ENCODE results near the gene CLEC14A.

CLEC14A gene

GRCh38 chr14:38238332-38238731, 17.6 kb downstream of the CLEC14A start:
- no peaks in the 10 kb centered on the region for H3K4me1 ChIP-seq (ENCODE audit: control insufficient read depth, insufficient read depth, low read length)
- no peaks in the 10 kb centered on the region for H3K36me3 ChIP-seq (ENCODE audit: control insufficient read depth, insufficient read depth, low read length)
- H3K27ac ChIP-seq (ENCODE audit: low read depth, low read length) = no peak overlapping the region
- H3K27me3 ChIP-seq (ENCODE audit: control insufficient read depth, insufficient read depth, low read length) = no peaks in the 10 kb centered on the region
- no peak overlapping the region for H3K9ac ChIP-seq (ENCODE audit: low read length)
- H3K4me3 ChIP-seq (ENCODE audit: low read length) = no peak overlapping the region

DNA sequence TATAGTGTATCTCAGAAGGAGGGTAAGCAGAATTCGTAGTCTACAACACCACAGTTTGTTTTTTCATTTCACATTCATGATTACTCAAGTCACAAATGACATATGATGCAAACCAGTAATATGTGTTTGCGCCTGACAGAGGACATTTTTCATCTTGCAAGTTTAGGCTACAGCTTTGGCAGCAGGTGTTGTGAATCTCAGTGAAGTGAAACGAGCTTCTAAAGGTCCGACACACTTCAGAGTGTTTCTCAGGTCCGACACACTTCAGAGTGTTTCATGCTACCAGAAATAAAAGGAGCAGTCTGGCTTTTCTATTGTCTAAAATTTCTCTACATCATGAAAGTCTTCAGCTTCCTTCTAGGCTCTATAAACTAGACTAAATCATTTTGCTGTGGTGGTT, 22.7 kb downstream of the CLEC14A start:
- Histone ChIP-seq H3K27me3 (ENCODE audit: control insufficient read depth, insufficient read depth, low read length) (no peaks in the 10 kb centered on the region), H3K36me3 (ENCODE audit: control insufficient read depth, insufficient read depth, low read length) (no peaks in the 10 kb centered on the region), H3K9ac (ENCODE audit: low read length) (no peak overlapping the region), H3K4me1 (ENCODE audit: control insufficient read depth, insufficient read depth, low read length) (no peaks in the 10 kb centered on the region), H3K27ac (ENCODE audit: low read depth, low read length) (no peak overlapping the region), H3K4me3 (ENCODE audit: low read length) (no peak overlapping the region)

GRCh38 chr14:38226366-38226765, 29.5 kb downstream of the CLEC14A start:
- Histone ChIP-seq H3K4me1 (ENCODE audit: control insufficient read depth, insufficient read depth, low read length) (no peaks in the 10 kb centered on the region), H3K36me3 (ENCODE audit: control insufficient read depth, insufficient read depth, low read length) (no peaks in the 10 kb centered on the region), H3K27me3 (ENCODE audit: control insufficient read depth, insufficient read depth, low read length) (no peaks in the 10 kb centered on the region), H3K4me3 (ENCODE audit: low read length) (no peak overlapping the region), H3K27ac (ENCODE audit: low read depth, low read length) (no peak overlapping the region), H3K9ac (ENCODE audit: low read length) (no peak overlapping the region)

DNA sequence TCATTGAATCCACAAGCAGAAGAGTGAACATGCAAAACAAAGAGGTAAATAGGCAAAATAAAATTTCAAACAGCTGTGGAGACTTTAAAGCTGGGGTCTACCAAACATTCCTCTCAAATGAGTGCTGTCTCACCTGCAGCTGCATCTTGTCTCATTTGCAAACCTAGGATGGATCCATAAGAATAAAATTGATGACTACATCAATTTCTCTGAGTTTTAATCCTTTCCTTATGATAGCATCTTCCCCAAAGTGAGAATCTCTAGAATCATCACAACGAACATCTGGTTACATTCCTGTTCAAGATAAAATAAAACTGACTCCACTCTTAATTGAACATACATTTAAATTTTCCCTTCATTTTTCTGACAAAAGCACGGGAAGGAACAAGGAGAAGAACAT, 29.9 kb downstream of the CLEC14A start:
- Histone ChIP-seq H3K36me3 (ENCODE audit: control insufficient read depth, insufficient read depth, low read length) (no peaks in the 10 kb centered on the region), H3K4me3 (ENCODE audit: low read length) (no peak overlapping the region), H3K4me1 (ENCODE audit: control insufficient read depth, insufficient read depth, low read length) (no peaks in the 10 kb centered on the region), H3K9ac (ENCODE audit: low read length) (no peak overlapping the region), H3K27ac (ENCODE audit: low read depth, low read length) (no peak overlapping the region), H3K27me3 (ENCODE audit: control insufficient read depth, insufficient read depth, low read length) (no peaks in the 10 kb centered on the region)

DNA sequence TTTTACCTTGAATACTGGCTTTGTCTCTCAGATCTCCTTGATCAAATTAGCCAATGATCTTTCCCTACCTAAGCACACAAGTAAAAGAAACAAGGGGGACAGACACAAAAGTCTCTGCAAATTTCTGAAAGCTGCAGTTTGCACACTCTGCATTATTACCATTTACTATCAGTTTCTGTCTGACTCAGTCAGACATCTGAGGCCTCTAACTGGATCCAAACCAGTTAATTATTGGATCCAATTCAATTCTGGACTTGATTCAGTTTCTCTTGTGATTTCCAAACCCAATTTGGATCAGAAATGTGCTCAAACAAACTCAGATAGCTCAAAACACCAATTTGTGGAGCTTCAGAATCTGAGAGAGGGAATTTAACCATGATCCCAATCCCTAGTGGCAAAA, 31.6 kb downstream of the CLEC14A start:
- Histone ChIP-seq H3K9ac (ENCODE audit: low read length) (no peak overlapping the region), H3K27me3 (ENCODE audit: control insufficient read depth, insufficient read depth, low read length) (no peaks in the 10 kb centered on the region), H3K4me3 (ENCODE audit: low read length) (no peak overlapping the region), H3K36me3 (ENCODE audit: control insufficient read depth, insufficient read depth, low read length) (no peaks in the 10 kb centered on the region), H3K27ac (ENCODE audit: low read depth, low read length) (no peak overlapping the region), H3K4me1 (ENCODE audit: control insufficient read depth, insufficient read depth, low read length) (no peaks in the 10 kb centered on the region)

DNA sequence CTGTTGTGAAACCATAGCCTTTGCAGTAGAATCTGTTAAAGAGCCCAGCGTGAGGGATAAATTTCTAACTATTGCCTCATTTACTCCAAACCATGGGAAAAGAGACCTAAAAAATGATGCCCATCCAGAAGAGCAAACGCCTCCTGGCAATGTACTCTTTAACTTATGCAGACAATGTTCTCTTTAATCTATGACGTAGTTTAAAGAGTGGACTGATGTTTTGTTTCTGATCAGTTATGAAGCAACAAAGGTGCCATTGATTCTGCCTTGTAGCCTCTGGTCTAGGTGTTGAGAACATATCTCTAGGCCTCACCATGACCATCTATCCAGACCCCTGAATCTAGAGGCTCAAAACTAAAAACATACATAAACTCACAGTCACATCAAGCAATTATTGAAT, 34.8 kb downstream of the CLEC14A start:
- H3K27ac ChIP-seq (ENCODE audit: low read depth, low read length) = no peak overlapping the region
- H3K4me1 ChIP-seq (ENCODE audit: control insufficient read depth, insufficient read depth, low read length) = no peaks in the 10 kb centered on the region
- H3K27me3 ChIP-seq (ENCODE audit: control insufficient read depth, insufficient read depth, low read length) = no peaks in the 10 kb centered on the region
- no peak overlapping the region for H3K4me3 ChIP-seq (ENCODE audit: low read length)
- H3K9ac ChIP-seq (ENCODE audit: low read length) = no peak overlapping the region
- no peaks in the 10 kb centered on the region for H3K36me3 ChIP-seq (ENCODE audit: control insufficient read depth, insufficient read depth, low read length)

DNA sequence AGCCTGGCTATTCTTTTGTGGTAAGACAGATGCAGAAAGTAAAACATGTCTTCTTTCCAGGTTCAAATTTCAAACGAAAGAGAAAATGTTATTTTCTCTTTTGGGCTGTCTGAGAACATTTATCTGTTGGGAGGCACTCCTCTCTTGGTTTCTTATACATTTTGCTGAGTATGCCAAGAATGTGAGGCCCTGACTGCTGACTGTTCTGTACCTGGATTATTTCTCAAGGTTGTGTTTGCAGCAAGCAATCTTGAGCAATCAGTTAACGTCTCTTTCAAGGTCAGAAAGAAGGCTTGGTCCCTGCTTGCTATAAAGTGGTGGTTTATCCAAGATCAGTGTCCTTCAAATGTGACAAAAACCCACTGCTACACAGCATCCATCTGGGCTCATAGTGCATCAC, 38.3 kb downstream of the CLEC14A start:
- no peaks in the 10 kb centered on the region for H3K27me3 ChIP-seq (ENCODE audit: control insufficient read depth, insufficient read depth, low read length)
- no peaks in the 10 kb centered on the region for H3K36me3 ChIP-seq (ENCODE audit: control insufficient read depth, insufficient read depth, low read length)
- no peak overlapping the region for H3K9ac ChIP-seq (ENCODE audit: low read length)
- no peak overlapping the region for H3K27ac ChIP-seq (ENCODE audit: low read depth, low read length)
- H3K4me1 ChIP-seq (ENCODE audit: control insufficient read depth, insufficient read depth, low read length) = no peaks in the 10 kb centered on the region
- H3K4me3 ChIP-seq (ENCODE audit: low read length) = no peak overlapping the region

- Histone ChIP-seq H3K4me1 (ENCODE audit: control insufficient read depth, insufficient read depth, low read length) (no peaks in the 10 kb centered on the region), H3K27me3 (ENCODE audit: control insufficient read depth, insufficient read depth, low read length) (peaks cover 9% of the 10 kb centered on the region), H3K27ac (ENCODE audit: low read depth, low read length) (no peak overlapping the region), H3K36me3 (ENCODE audit: control insufficient read depth, insufficient read depth, low read length) (no peaks in the 10 kb centered on the region), H3K4me3 (ENCODE audit: low read length) (no peak overlapping the region), H3K9ac (ENCODE audit: low read length) (no peak overlapping the region)
Measured at GRCh38 chr14:38213001-38213400, 42.9 kb downstream of the CLEC14A start.

DNA sequence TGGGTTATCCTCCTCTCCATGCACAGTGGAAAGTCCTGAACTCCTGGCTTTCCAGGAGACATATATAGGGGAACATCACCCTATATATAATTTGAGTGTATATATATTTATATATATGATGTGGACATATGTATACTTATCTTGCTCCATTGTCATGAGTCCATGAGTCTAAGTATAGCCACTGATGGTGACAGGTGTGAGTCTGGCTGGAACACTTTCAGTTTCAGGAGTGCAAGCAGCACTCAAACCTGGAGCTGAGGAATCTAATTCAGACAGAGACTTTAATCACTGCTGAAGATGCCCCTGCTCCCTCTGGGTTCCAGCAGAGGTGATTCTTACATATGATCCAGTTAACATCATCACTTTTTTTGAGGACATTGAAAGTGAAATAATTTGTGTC, 43.8 kb downstream of the CLEC14A start:
- H3K36me3 ChIP-seq (ENCODE audit: control insufficient read depth, insufficient read depth, low read length) = no peaks in the 10 kb centered on the region
- no peak overlapping the region for H3K9ac ChIP-seq (ENCODE audit: low read length)
- H3K27me3 ChIP-seq (ENCODE audit: control insufficient read depth, insufficient read depth, low read length) = peaks cover 9% of the 10 kb centered on the region
- H3K27ac ChIP-seq (ENCODE audit: low read depth, low read length) = no peak overlapping the region
- no peaks in the 10 kb centered on the region for H3K4me1 ChIP-seq (ENCODE audit: control insufficient read depth, insufficient read depth, low read length)
- H3K4me3 ChIP-seq (ENCODE audit: low read length) = no peak overlapping the region

DNA sequence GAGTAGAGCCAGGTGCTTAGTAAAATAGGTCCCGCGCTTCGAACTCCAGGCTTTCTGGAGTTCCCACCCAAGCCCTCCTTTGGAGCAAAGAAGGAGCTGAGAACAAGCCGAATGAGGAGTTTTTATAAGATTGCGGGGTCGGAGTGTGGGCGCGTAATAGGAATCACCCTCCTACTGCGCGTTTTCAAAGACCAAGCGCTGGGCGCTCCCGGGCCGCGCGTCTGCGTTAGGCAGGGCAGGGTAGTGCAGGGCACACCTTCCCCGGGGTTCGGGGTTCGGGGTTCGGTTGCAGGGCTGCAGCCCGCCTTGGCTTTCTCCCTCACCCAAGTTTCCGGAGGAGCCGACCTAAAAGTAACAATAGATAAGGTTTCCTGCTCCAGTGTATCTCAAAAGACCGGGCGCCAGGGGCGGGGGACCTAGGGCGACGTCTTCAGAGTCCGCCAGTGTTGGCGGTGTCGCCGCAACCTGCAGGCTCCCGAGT, 44.6 kb downstream of the CLEC14A start:
- H3K4me1 ChIP-seq (ENCODE audit: control insufficient read depth, insufficient read depth, low read length) = no peaks in the 10 kb centered on the region
- no peak overlapping the region for H3K9ac ChIP-seq (ENCODE audit: low read length)
- H3K27ac ChIP-seq (ENCODE audit: low read depth, low read length) = no peak overlapping the region
- no peak overlapping the region for H3K4me3 ChIP-seq (ENCODE audit: low read length)
- H3K36me3 ChIP-seq (ENCODE audit: control insufficient read depth, insufficient read depth, low read length) = no peaks in the 10 kb centered on the region
- H3K27me3 ChIP-seq (ENCODE audit: control insufficient read depth, insufficient read depth, low read length) = peaks cover 9% of the 10 kb centered on the region

DNA sequence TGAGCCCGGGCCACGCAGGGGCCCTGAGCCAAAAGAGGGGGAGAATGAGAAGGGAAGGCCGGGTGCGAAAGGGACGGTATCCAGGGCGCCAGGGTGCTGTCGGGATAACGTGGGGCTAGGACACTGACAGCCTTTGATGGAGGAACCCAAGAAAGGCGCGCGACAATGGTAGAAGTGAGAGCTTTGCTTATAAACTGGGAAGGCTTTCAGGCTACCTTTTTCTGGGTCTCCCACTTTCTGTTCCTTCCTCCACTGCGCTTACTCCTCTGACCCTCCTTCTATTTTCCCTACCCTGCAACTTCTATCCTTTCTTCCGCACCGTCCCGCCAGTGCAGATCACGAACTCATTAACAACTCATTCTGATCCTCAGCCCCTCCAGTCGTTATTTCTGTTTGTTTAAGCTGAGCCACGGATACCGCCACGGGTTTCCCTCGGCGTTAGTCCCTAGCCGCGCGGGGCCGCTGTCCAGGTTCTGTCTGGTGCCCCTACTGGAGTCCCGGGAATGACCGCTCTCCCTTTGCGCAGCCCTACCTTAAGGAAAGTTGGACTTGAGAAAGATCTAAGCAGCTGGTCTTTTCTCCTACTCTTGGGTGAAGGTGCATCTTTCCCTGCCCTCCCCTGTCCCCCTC, 45.2 kb downstream of the CLEC14A start:
- H3K27me3 ChIP-seq (ENCODE audit: control insufficient read depth, insufficient read depth, low read length) = peaks cover 9% of the 10 kb centered on the region
- no peak overlapping the region for H3K27ac ChIP-seq (ENCODE audit: low read depth, low read length)
- no peak overlapping the region for H3K9ac ChIP-seq (ENCODE audit: low read length)
- peak overlapping the region; percentile 44 for H3K4me3 ChIP-seq (ENCODE audit: low read length)
- H3K4me1 ChIP-seq (ENCODE audit: control insufficient read depth, insufficient read depth, low read length) = no peaks in the 10 kb centered on the region
- H3K36me3 ChIP-seq (ENCODE audit: control insufficient read depth, insufficient read depth, low read length) = no peaks in the 10 kb centered on the region

DNA sequence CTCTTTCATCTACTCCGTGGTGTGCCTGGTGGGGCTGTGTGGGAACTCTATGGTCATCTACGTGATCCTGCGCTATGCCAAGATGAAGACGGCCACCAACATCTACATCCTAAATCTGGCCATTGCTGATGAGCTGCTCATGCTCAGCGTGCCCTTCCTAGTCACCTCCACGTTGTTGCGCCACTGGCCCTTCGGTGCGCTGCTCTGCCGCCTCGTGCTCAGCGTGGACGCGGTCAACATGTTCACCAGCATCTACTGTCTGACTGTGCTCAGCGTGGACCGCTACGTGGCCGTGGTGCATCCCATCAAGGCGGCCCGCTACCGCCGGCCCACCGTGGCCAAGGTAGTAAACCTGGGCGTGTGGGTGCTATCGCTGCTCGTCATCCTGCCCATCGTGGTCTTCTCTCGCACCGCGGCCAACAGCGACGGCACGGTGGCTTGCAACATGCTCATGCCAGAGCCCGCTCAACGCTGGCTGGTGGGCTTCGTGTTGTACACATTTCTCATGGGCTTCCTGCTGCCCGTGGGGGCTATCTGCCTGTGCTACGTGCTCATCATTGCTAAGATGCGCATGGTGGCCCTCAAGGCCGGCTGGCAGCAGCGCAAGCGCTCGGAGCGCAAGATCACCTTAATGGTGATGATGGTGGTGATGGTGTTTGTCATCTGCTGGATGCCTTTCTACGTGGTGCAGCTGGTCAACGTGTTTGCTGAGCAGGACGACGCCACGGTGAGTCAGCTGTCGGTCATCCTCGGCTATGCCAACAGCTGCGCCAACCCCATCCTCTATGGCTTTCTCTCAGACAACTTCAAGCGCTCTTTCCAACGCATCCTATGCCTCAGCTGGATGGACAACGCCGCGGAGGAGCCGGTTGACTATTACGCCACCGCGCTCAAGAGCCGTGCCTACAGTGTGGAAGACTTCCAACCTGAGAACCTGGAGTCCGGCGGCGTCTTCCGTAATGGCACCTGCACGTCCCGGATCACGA, 46.0 kb downstream of the CLEC14A start:
- H3K9ac ChIP-seq (ENCODE audit: low read length) = no peak overlapping the region
- H3K4me1 ChIP-seq (ENCODE audit: control insufficient read depth, insufficient read depth, low read length) = no peaks in the 10 kb centered on the region
- no peaks in the 10 kb centered on the region for H3K36me3 ChIP-seq (ENCODE audit: control insufficient read depth, insufficient read depth, low read length)
- H3K27ac ChIP-seq (ENCODE audit: low read depth, low read length) = no peak overlapping the region
- H3K27me3 ChIP-seq (ENCODE audit: control insufficient read depth, insufficient read depth, low read length) = peaks cover 9% of the 10 kb centered on the region
- H3K4me3 ChIP-seq (ENCODE audit: low read length) = peak overlapping the region; percentile 41
